Thyroid gland (tissue), 4 donors: ENCODE data around the gene ATP6V0A4.

Experiments
- CTCF ChIP-seq, 6 experiments: fragments of 200-600 bp in 3 of 6; fragments of 450-650 bp in 3 of 6; sonication (generic) in 3 of 6; IDR thresholded peaks; one replicate each; pipeline ENCODE4 v1.5.1; 2016 to 2019; ENCODE audit warnings: antibody characterized with exemption in 6 of 6, mild to moderate bottlenecking in 2 of 6, inconsistent platforms in 1 of 6, moderate library complexity in 1 of 6
- POLR2A ChIP-seq, 2 donors: fragments of 450-650 bp; IDR thresholded peaks; one replicate each; pipeline ENCODE4 v1.6.1; 2017; ENCODE audit warnings: antibody characterized with exemption in 2 of 2, mild to moderate bottlenecking in 2 of 2, moderate library complexity in 1 of 2

GRCh38 chr7:138785587-138786437 lies 12.2 kb downstream of the ATP6V0A4 start:
- no peak for TF ChIP-seq POLR2A (IDR thresholded peaks at IDR 0.05)
- no peak for TF ChIP-seq CTCF (IDR thresholded peaks at IDR 0.05)
